ENCODE measurements around the gene ZNF141. TPM values are rescaled to one million over a fixed set of nuclear protein-coding genes. Genes with fewer than 3 reads are reported as not detected.
A peak's percentile ranks its signal among the peaks of the same experiment; 100 is the strongest.
"Not testable (repeated sequence)": the region's sequence is repeated elsewhere in the genome, so short reads cannot be mapped to it uniquely, and the experiment has no call there.

ZNF141 gene
- total RNA-seq, 4 donors from 2014 or later: 12.6 to 30.4 (median 18.8) TPM

DNA sequence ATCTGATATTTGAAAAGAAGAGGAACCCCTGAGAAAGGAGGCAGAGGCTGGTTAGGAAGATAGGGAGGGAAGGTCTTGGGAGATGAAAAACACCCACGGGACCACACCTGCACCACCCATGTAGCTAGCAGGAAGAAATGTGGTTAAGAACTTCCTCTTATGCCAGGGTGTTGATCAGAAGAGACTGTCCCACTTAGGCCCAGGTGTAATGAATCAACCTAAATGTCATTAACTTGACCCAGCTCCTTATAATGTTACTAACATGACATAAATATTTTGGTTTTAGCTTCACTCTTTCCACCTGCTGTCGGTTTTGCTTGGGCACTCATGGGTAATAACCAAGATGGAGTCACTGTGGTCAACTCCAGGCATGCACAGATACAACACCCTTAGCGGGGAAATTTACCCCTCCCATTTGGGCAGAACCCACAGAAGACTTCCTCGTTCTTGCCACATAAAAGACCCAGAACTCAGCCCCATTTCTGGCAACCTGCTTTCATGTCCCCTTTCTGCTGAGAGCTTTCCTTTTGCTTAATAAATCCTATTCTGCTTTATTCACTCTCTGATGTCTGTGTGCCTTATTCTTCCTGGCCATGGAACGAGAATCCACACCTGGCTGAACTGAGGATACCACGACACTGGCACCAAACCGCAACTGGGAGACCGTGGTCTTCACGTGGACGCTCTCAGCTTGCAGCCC, 46.8 kb downstream of the ZNF141 start:
- H3K27ac ChIP-seq: no peak overlapping the region
- H3K9me3 ChIP-seq: peaks cover 4 to 99% (median 8%) of the 10 kb centered on the region in 3 donors
- WGBS, 2 donors (ENCODE audit: low coverage in 1 of 2): 77% methylated on average over 10 of the region's 10 CpGs; no CpG with 5 or more reads in 1 of the 2 donors
- H3K4me1 ChIP-seq: no peaks in the 10 kb centered on the region
- TF ChIP-seq, protein P1, sequence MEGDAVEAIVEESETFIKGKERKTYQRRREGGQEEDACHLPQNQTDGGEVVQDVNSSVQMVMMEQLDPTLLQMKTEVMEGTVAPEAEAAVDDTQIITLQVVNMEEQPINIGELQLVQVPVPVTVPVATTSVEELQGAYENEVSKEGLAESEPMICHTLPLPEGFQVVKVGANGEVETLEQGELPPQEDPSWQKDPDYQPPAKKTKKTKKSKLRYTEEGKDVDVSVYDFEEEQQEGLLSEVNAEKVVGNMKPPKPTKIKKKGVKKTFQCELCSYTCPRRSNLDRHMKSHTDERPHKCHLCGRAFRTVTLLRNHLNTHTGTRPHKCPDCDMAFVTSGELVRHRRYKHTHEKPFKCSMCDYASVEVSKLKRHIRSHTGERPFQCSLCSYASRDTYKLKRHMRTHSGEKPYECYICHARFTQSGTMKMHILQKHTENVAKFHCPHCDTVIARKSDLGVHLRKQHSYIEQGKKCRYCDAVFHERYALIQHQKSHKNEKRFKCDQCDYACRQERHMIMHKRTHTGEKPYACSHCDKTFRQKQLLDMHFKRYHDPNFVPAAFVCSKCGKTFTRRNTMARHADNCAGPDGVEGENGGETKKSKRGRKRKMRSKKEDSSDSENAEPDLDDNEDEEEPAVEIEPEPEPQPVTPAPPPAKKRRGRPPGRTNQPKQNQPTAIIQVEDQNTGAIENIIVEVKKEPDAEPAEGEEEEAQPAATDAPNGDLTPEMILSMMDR (IDR thresholded peaks at IDR 0.05): no peak
- TF ChIP-seq POLR2A (IDR thresholded peaks at IDR 0.05) (no peak), POLR2AphosphoS5 (IDR thresholded peaks at IDR 0.05) (no peak), EP300 (IDR thresholded peaks at IDR 0.05) (no peak)
- H3K4me3 ChIP-seq: no peak overlapping the region
- H3K36me3 ChIP-seq: peaks cover 0 to under 1% of the 10 kb centered on the region in 2 donors
- ATAC-seq: no peak
- no peaks in the 10 kb centered on the region for H3K27me3 ChIP-seq

DNA sequence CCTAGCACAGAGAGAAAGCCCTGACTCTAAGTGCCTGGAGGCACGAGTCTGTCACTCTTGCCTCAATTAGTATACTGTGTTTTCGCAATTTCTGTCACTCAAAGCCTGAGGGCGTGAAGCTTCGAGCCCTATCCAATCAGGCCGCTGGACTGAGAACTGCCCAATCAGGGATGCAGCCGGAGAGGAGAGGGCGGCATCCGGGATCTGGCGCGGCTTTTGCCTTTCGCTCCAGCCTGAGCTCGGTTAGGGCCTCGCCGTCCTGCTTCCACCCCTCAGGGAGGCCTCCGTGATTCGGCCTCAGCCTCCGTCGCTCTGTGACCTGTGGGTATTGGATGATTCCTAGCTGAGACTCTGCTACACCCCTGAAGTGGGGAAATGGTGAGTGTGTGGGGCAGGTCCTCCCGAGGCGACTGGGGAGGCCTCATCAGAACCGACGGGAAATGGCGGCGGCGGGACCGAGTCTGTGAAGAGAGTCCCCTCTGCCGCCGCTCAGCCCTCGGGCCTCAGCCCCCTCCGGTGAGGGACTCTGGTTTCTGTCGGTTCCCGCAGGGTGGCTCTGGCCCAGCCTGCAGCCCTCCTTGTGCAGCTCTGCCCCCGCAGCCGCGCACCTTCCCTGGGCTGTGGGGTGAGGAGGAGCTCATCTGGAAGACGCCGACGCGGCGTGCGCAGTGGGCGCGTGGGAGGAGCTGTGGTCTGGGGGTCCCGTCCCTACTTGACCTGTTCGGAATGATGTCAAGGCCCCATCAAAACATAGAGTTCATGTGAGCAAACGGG, 48.5 kb downstream of the ZNF141 start:
- H3K4me3 ChIP-seq: peak overlapping the region in 1 of 2 donors; percentile 15
- no peak for ATAC-seq
- no peak overlapping the region for H3K27ac ChIP-seq
- no peaks in the 10 kb centered on the region for H3K36me3 ChIP-seq
- TF ChIP-seq POLR2AphosphoS5 (IDR thresholded peaks at IDR 0.05): no peak
- WGBS, 2 donors (ENCODE audit: low coverage in 1 of 2): 8 to 14% methylated on average over 10 to 14 of the region's 46 CpGs
- H3K27me3 ChIP-seq: no peaks in the 10 kb centered on the region
- H3K4me1 ChIP-seq: no peaks in the 10 kb centered on the region
- H3K9me3 ChIP-seq: peaks cover 4 to 98% (median 8%) of the 10 kb centered on the region in 3 donors

DNA sequence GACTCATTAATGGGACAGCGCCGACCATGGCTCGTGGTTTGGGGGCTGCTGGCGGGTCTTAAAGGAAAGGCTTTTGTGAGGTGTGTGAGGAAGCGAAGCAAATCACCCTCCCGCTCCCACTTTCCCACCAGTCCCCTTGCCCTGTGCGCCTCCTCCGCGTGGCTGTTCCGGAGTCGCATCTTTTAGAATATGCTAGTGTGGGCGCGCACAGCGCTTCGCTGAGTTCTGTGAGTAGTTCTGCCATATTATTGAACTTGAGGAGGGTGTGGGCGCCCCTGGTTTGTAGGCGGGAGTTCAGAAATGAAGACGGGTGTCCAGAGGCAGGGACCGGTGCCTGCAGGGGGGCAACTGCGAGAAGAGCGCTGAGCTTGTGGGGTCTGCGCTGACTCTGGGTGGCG, 49.1 kb downstream of the ZNF141 start:
- Histone ChIP-seq H3K4me3 (peak overlapping the region in 1 of 2 donors; percentile 15), H3K27ac (no peak overlapping the region), H3K27me3 (no peaks in the 10 kb centered on the region), H3K36me3 (no peaks in the 10 kb centered on the region), H3K4me1 (no peaks in the 10 kb centered on the region), H3K9me3 (peaks cover 4 to 93% (median 8%) of the 10 kb centered on the region in 3 donors)
- no peak for ATAC-seq
- TF ChIP-seq EP300 (IDR thresholded peaks at IDR 0.05) (no peak), POLR2A (IDR thresholded peaks at IDR 0.05) (no peak), POLR2AphosphoS5 (IDR thresholded peaks at IDR 0.05) (no peak)
- TF ChIP-seq, protein P1 (IDR thresholded peaks at IDR 0.05): no peak
- WGBS, 2 donors (ENCODE audit: low coverage in 1 of 2): 7 to 27% methylated on average over 3 to 7 of the region's 23 CpGs

DNA sequence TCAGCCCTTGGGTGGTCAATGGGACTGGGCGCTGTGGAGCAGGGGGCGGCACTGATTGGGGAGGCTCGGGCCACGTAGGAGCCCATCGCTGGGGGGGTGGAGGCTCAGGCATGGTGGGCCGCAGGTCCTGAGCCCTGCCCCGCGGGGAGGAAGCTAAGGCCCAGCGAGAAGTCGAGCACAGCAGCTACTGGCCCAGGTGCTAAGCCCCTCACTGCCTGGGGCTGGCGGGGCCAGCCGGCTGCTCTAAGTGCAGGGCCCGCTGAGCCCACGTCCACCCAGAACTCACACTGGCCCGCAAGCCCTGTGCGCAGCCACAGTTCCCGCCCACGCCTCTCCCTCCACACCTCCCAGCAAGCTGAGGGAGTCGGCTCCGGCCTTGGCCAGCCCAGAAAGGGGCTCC, 66.4 kb downstream of the ZNF141 start:
- Histone ChIP-seq H3K36me3 (no peaks in the 10 kb centered on the region), H3K4me1 (no peaks in the 10 kb centered on the region), H3K9me3 (peaks cover 0 to 93% (median 0%) of the 10 kb centered on the region in 3 donors), H3K4me3 (no peak overlapping the region), H3K27me3 (no peaks in the 10 kb centered on the region), H3K27ac (no peak overlapping the region)
- no peak for TF ChIP-seq EP300 (IDR thresholded peaks at IDR 0.05)
- TF ChIP-seq, protein P1 (IDR thresholded peaks at IDR 0.05): no peak
- ATAC-seq: no peak
- no CpG with 5 or more reads among the region's 20 CpGs for WGBS, 2 donors (ENCODE audit: low coverage in 1 of 2)

DNA sequence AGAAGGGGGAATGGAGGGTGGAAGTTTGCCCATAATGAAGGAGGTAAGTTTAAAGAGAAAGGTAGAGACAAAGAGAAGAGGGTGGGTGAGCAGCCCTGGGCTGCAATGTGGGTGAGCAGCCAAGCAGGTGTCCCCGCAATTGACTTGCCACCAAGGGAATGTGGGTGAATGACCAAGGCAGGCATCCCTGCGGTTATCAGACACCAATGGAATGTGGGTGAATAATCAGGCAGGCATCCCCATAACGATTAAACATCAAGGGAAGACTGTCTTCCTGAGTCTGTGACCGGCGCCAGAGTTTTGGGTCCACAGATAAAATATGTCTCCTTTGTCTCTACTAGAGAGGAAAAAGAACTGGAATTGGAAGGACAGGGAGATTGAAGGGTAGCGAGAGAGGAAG, 70.7 kb downstream of the ZNF141 start:
- H3K36me3 ChIP-seq, ATAC-seq, H3K4me1 ChIP-seq, H3K4me3 ChIP-seq, H3K27me3 ChIP-seq, H3K27ac ChIP-seq: not testable (repeated sequence)
- WGBS, 2 donors (ENCODE audit: low coverage in 1 of 2): 96 to 100% methylated on average over 2 to 6 of the region's 6 CpGs
- peaks cover 0 to 97% (median 2%) of the 10 kb centered on the region in 3 donors for H3K9me3 ChIP-seq

DNA sequence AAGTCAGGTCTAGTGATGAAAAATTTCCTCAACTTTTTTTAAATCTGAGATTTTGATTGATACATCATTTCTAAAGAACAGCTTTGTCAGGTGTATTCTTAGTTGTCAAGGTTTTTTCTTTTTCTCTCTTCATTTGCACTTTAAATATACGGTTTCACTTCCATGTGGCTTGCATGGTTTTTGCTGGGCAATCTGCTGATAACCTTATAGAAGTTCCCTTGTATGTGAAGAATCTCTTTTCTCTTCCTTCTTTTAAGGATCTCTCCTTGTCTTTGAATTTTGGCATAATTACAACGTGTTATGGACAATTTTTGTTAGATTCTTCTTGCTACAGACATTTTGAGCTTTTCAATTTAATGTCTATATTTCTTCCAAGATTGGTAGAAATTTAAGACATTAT, 85.0 kb downstream of the ZNF141 start:
- Histone ChIP-seq H3K4me3 (no peak overlapping the region), H3K4me1 (no peaks in the 10 kb centered on the region), H3K9me3 (peaks cover 9 to 100% (median 32%) of the 10 kb centered on the region in 3 donors), H3K27ac (no peak overlapping the region), H3K27me3 (no peaks in the 10 kb centered on the region), H3K36me3 (peaks cover 0 to 19% of the 10 kb centered on the region in 2 donors)
- TF ChIP-seq, protein P1 (IDR thresholded peaks at IDR 0.05): no peak
- no peak for TF ChIP-seq EP300 (IDR thresholded peaks at IDR 0.05)
- no peak for TF ChIP-seq POLR2A (IDR thresholded peaks at IDR 0.05)
- TF ChIP-seq POLR2AphosphoS5 (IDR thresholded peaks at IDR 0.05): no peak
- 94 to 95% methylated on average over 2 of the region's 2 CpGs for WGBS, 2 donors (ENCODE audit: low coverage in 1 of 2)
- ATAC-seq: no peak
